Hepatocyte (in vitro differentiated cells): ENCODE data around the gene LRRC45. TPM values are rescaled to one million over a fixed set of nuclear protein-coding genes. Genes with fewer than 3 reads are reported as not detected.

Experiments
- DNase-seq: peaks from one replicate; pipeline ENCODE4 v3.0.0-alpha.2; 2016; ENCODE audit warnings: low spot score
- H2AFZ ChIP-seq: fragments of 200-600 bp; sonication (generic); 2 replicates; pipeline ENCODE4 v1.6.0; 2016; ENCODE audit warnings: antibody characterized with exemption, mild to moderate bottlenecking
- H3K27ac ChIP-seq: fragments of 200-600 bp; sonication (generic); 2 replicates; pipeline ENCODE4 v1.5.1; 2016; ENCODE audit warnings: mild to moderate bottlenecking
- H3K27me3 ChIP-seq: fragments of 200-600 bp; sonication (generic); 2 replicates; pipeline ENCODE4 v1.6.1; 2016
- H3K36me3 ChIP-seq: fragments of 200-600 bp; sonication (generic); replicated peaks from 2 replicates; pipeline ENCODE4 v1.5.1; 2016; ENCODE audit warnings: low read depth; ENCODE audit not compliant: insufficient read depth
- H3K4me1 ChIP-seq: fragments of 200-600 bp; sonication (generic); 2 replicates; pipeline ENCODE4 v1.5.1; 2016; ENCODE audit warnings: mild to moderate bottlenecking, moderate library complexity; ENCODE audit not compliant: insufficient read depth
- H3K4me2 ChIP-seq: fragments of 200-600 bp; sonication (generic); 2 replicates; pipeline ENCODE4 v1.6.0; 2016
- H3K4me3 ChIP-seq: fragments of 200-600 bp; sonication (generic); 2 replicates; pipeline ENCODE4 v1.5.1; 2016; ENCODE audit warnings: mild to moderate bottlenecking
- H3K79me2 ChIP-seq: fragments of 200-600 bp; sonication (generic); 2 replicates; pipeline ENCODE4 v1.6.0; 2017; ENCODE audit warnings: mild to moderate bottlenecking
- H3K9me2 ChIP-seq: fragments of 200-600 bp; sonication (generic); replicated peaks from 2 replicates; pipeline ENCODE4 v1.6.0; 2017; ENCODE audit warnings: mild to moderate bottlenecking; ENCODE audit not compliant: insufficient read depth
- H3K9me3 ChIP-seq: fragments of 200-600 bp; sonication (generic); 2 replicates; pipeline ENCODE4 v1.5.1; 2016; ENCODE audit warnings: low read depth, mild to moderate bottlenecking
- H4K20me1 ChIP-seq: fragments of 200-600 bp; sonication (generic); 2 replicates; pipeline ENCODE4 v1.6.0; 2016; ENCODE audit warnings: mild to moderate bottlenecking; ENCODE audit not compliant: insufficient read depth, poor library complexity, severe bottlenecking
- CTCF ChIP-seq: fragments of 200-600 bp; sonication (generic); IDR thresholded peaks from 2 replicates; pipeline ENCODE4 v1.5.1; 2016; ENCODE audit warnings: antibody characterized with exemption, mild to moderate bottlenecking; ENCODE audit not compliant: poor library complexity
- EZH2 ChIP-seq: fragments of 200-600 bp; sonication (generic); IDR thresholded peaks from 2 replicates; pipeline ENCODE4 v1.6.1; 2016; ENCODE audit warnings: antibody characterized with exemption, mild to moderate bottlenecking, borderline replicate concordance
- EZH2phosphoT487 ChIP-seq: fragments of 200-600 bp; sonication (generic); IDR thresholded peaks from one replicate; pipeline ENCODE4 v1.6.1; 2018; ENCODE audit warnings: antibody characterized with exemption, mild to moderate bottlenecking, low read depth, moderate library complexity; ENCODE audit not compliant: unreplicated experiment, severe bottlenecking
- WGBS: methylation state at CpG from one replicate; pipeline ENCODE4 v1.1.6; 2016; ENCODE audit warnings: low lambda C conversion rate; ENCODE audit errors: missing lambda C conversion rate; 5-methylcytosine and 5-hydroxymethylcytosine counted together
- polyA plus RNA-seq: library from polyadenylated mRNA; unstranded; fragments of >200 nt; fragmentation: Nextera tagmentation; extraction: Ambion mirVana; gene quantifications from 2 replicates; pipeline ENCODE4 v1.2.1, GENCODE V29; 2016
- total RNA-seq: library from RNA; depleted of rRNA; stranded (reverse); fragments of >200 nt; gene quantifications from 2 replicates; pipeline ENCODE4 v1.2.3, GENCODE V29; 2014

Gene LRRC45
- total and polyA plus RNA-seq, 2 experiments from 2014 or later, result 12.8 to 14.7 TPM

GRCh38 chr17:82078433-82078832 is 55.3 kb downstream of the LRRC45 start:
- H3K27me3 ChIP-seq, result no peaks in the 10 kb centered on the region
- H3K4me3 ChIP-seq, result no peak overlapping the region
- no peak for DNase-seq
- H3K4me1 ChIP-seq, result no peaks in the 10 kb centered on the region
- H3K79me2 ChIP-seq, result no peaks in the 10 kb centered on the region
- no peaks in the 10 kb centered on the region for H3K9me3 ChIP-seq
- 97% methylated on average over 17 of the region's 18 CpGs for WGBS
- TF ChIP-seq CTCF (no peak), EZH2phosphoT487 (no peak), EZH2 (no peak)
- no peak overlapping the region for H3K27ac ChIP-seq
- no peaks in the 10 kb centered on the region for H3K36me3 ChIP-seq
- no peak overlapping the region for H2AFZ ChIP-seq
- H3K9me2 ChIP-seq, result no peaks in the 10 kb centered on the region
- H3K4me2 ChIP-seq, result no peak overlapping the region
- peaks cover 3% of the 10 kb centered on the region for H4K20me1 ChIP-seq

GRCh38 chr17:82079001-82079677 is 56.0 kb downstream of the LRRC45 start:
- Histone ChIP-seq H3K36me3 (no peaks in the 10 kb centered on the region), H3K9me3 (no peaks in the 10 kb centered on the region), H4K20me1 (peaks cover 3% of the 10 kb centered on the region), H3K27ac (no peak overlapping the region), H3K4me2 (no peak overlapping the region), H2AFZ (no peak overlapping the region), H3K9me2 (no peaks in the 10 kb centered on the region), H3K4me1 (no peaks in the 10 kb centered on the region), H3K79me2 (no peaks in the 10 kb centered on the region), H3K4me3 (no peak overlapping the region), H3K27me3 (no peaks in the 10 kb centered on the region)
- no peak for DNase-seq
- TF ChIP-seq EZH2 (no peak), CTCF (no peak), EZH2phosphoT487 (no peak)
- 98% methylated on average over 37 of the region's 47 CpGs for WGBS

- no peak for TF ChIP-seq EZH2phosphoT487
- no peak for TF ChIP-seq CTCF
- TF ChIP-seq EZH2, result no peak
- Histone ChIP-seq H3K27me3 (no peaks in the 10 kb centered on the region), H3K4me1 (no peaks in the 10 kb centered on the region), H3K36me3 (no peaks in the 10 kb centered on the region), H3K27ac (no peak overlapping the region), H2AFZ (no peak overlapping the region), H3K9me3 (no peaks in the 10 kb centered on the region), H3K4me3 (no peak overlapping the region), H3K79me2 (no peaks in the 10 kb centered on the region), H3K4me2 (no peak overlapping the region), H4K20me1 (peaks cover 3% of the 10 kb centered on the region), H3K9me2 (no peaks in the 10 kb centered on the region)
- 93% methylated on average over 35 of the region's 36 CpGs for WGBS
- no peak for DNase-seq
Observed at GRCh38 chr17:82080048-82080788, 57.1 kb downstream of the LRRC45 start.

Other genes starting within 250 kb of the LRRC45 start
- 2.4 and 2.9 TPM in 2 replicates for gene GCGR, start 219.2 kb upstream of the LRRC45 start, total RNA-seq
- gene GCGR, start 219.2 kb upstream of the LRRC45 start, polyA plus RNA-seq, result 2.5 and 3.8 TPM in 2 replicates
- gene MCRIP1, start 190.0 kb upstream of the LRRC45 start, total RNA-seq, result 63.3 and 66.1 TPM in 2 replicates
- 118 and 138 TPM in 2 replicates for gene MCRIP1, start 190.0 kb upstream of the LRRC45 start, polyA plus RNA-seq
- not detected in 2 replicates for gene PPP1R27, start 188.3 kb upstream of the LRRC45 start, total RNA-seq
- gene PPP1R27, start 188.3 kb upstream of the LRRC45 start, polyA plus RNA-seq, result 0.56 and 0.72 TPM in 2 replicates
- 1,163 and 1,316 TPM in 2 replicates for gene P4HB, start 162.8 kb upstream of the LRRC45 start, total RNA-seq
- gene P4HB, start 162.8 kb upstream of the LRRC45 start, polyA plus RNA-seq, result 1,233 and 1,240 TPM in 2 replicates
- gene ARHGDIA, start 152.0 kb upstream of the LRRC45 start, total RNA-seq, result 57.0 and 80.7 TPM in 2 replicates
- gene ARHGDIA, start 152.0 kb upstream of the LRRC45 start, polyA plus RNA-seq, result 295 and 311 TPM in 2 replicates
- 50.9 and 55.3 TPM in 2 replicates for gene ALYREF, start 131.7 kb upstream of the LRRC45 start, total RNA-seq
- 96.4 and 106 TPM in 2 replicates for gene ALYREF, start 131.7 kb upstream of the LRRC45 start, polyA plus RNA-seq
- gene ANAPC11, start 131.6 kb upstream of the LRRC45 start, total RNA-seq, result 129 and 155 TPM in 2 replicates
- gene ANAPC11, start 131.6 kb upstream of the LRRC45 start, polyA plus RNA-seq, result 307 and 345 TPM in 2 replicates
- gene NPB, start 121.1 kb upstream of the LRRC45 start, total RNA-seq, result 0.47 and 2.6 TPM in 2 replicates
- gene NPB, start 121.1 kb upstream of the LRRC45 start, polyA plus RNA-seq, result 2.2 and 3.2 TPM in 2 replicates
- gene PCYT2, start 111.9 kb upstream of the LRRC45 start, total RNA-seq, result 81.1 and 84.7 TPM in 2 replicates
- 124 and 126 TPM in 2 replicates for gene PCYT2, start 111.9 kb upstream of the LRRC45 start, polyA plus RNA-seq
- 16.5 and 18.6 TPM in 2 replicates for gene SIRT7, start 105.1 kb upstream of the LRRC45 start, total RNA-seq
- gene SIRT7, start 105.1 kb upstream of the LRRC45 start, polyA plus RNA-seq, result 35.2 and 36.0 TPM in 2 replicates
- 18.1 and 21.3 TPM in 2 replicates for gene MAFG, start 95.6 kb upstream of the LRRC45 start, total RNA-seq
- gene MAFG, start 95.6 kb upstream of the LRRC45 start, polyA plus RNA-seq, result 28.5 and 37.4 TPM in 2 replicates
- gene PYCR1, start 86.0 kb upstream of the LRRC45 start, total RNA-seq, result 109 and 113 TPM in 2 replicates
- 149 and 162 TPM in 2 replicates for gene PYCR1, start 86.0 kb upstream of the LRRC45 start, polyA plus RNA-seq
- gene MYADML2, start 76.1 kb upstream of the LRRC45 start, total RNA-seq, result not detected in 2 replicates
- 0.06 TPM in 2 replicates for gene MYADML2, start 76.1 kb upstream of the LRRC45 start, polyA plus RNA-seq
- gene NOTUM, start 62.1 kb upstream of the LRRC45 start, total RNA-seq, result 1.0 and 1.8 TPM in 2 replicates
- gene NOTUM, start 62.1 kb upstream of the LRRC45 start, polyA plus RNA-seq, result 1.2 and 4.7 TPM in 2 replicates
- gene ASPSCR1, start 45.7 kb upstream of the LRRC45 start, total RNA-seq, result 27.5 and 28.4 TPM in 2 replicates
- gene ASPSCR1, start 45.7 kb upstream of the LRRC45 start, polyA plus RNA-seq, result 45.9 and 56.8 TPM in 2 replicates
- 58.2 and 64.5 TPM in 2 replicates for gene CENPX, start 427 bp upstream of the LRRC45 start, total RNA-seq
- gene CENPX, start 427 bp upstream of the LRRC45 start, polyA plus RNA-seq, result 83.2 and 84.3 TPM in 2 replicates
- gene RAC3, start 8.4 kb downstream of the LRRC45 start, total RNA-seq, result 11.8 and 13.7 TPM in 2 replicates
- gene RAC3, start 8.4 kb downstream of the LRRC45 start, polyA plus RNA-seq, result 5.2 and 5.5 TPM in 2 replicates
- gene DCXR, start 14.4 kb downstream of the LRRC45 start, total RNA-seq, result 118 and 125 TPM in 2 replicates
- 185 and 207 TPM in 2 replicates for gene DCXR, start 14.4 kb downstream of the LRRC45 start, polyA plus RNA-seq
- gene RFNG, start 28.5 kb downstream of the LRRC45 start, total RNA-seq, result 39.6 and 43.2 TPM in 2 replicates
- 109 and 118 TPM in 2 replicates for gene RFNG, start 28.5 kb downstream of the LRRC45 start, polyA plus RNA-seq
- gene GPS1, start 28.6 kb downstream of the LRRC45 start, total RNA-seq, result 101 and 124 TPM in 2 replicates
- 160 and 167 TPM in 2 replicates for gene GPS1, start 28.6 kb downstream of the LRRC45 start, polyA plus RNA-seq
- 71.5 and 71.9 TPM in 2 replicates for gene DUS1L, start 42.5 kb downstream of the LRRC45 start, total RNA-seq
- 160 and 202 TPM in 2 replicates for gene DUS1L, start 42.5 kb downstream of the LRRC45 start, polyA plus RNA-seq
- 67.2 and 118 TPM in 2 replicates for gene FASN, start 74.9 kb downstream of the LRRC45 start, total RNA-seq
- gene FASN, start 74.9 kb downstream of the LRRC45 start, polyA plus RNA-seq, result 71.5 and 77.6 TPM in 2 replicates
- gene CCDC57, start 189.5 kb downstream of the LRRC45 start, total RNA-seq, result 10.0 and 15.7 TPM in 2 replicates
- gene CCDC57, start 189.5 kb downstream of the LRRC45 start, polyA plus RNA-seq, result 29.8 and 49.5 TPM in 2 replicates
- gene SLC16A3, start 205.7 kb downstream of the LRRC45 start, total RNA-seq, result 240 and 290 TPM in 2 replicates
- 114 and 125 TPM in 2 replicates for gene SLC16A3, start 205.7 kb downstream of the LRRC45 start, polyA plus RNA-seq